K562 (cell line): ENCODE data around the gene GFM1. TPM values are rescaled to one million over a fixed set of nuclear protein-coding genes. Genes with fewer than 3 reads are reported as not detected.

ENCODE experiments used
- ATAC-seq: fragments of 200-7000 bp; cut with Tn5 transposase; 3 replicates; pipeline ENCODE4 v1.9.1; 2020; ENCODE audit warnings: moderate library complexity
- BruUV-seq: library from RNA; stranded (reverse); fragments of 400-500 nt; replicated peaks from 2 replicates; lab custom pipeline; 2021; lab: Mats Ljungman, UMichigan
- CTCF ChIA-PET: fragments of 300-600 bp; formaldehyde crosslinking; extraction: SDS; loops from one replicate; lab custom pipeline; 2021; ENCODE audit warnings: low intra/inter-chr PET ratio; lab: Yijun Ruan, JAX
- POLR2A ChIA-PET: fragments of 300-600, 350-650 bp; sonication (Branson Sonifier 250); formaldehyde crosslinking; extraction: SDS; loops from one replicate; lab custom pipeline; 2021; ENCODE audit warnings: antibody characterized with exemption, inconsistent platforms; lab: Yijun Ruan, JAX
- DNase-seq, 4 experiments: peaks; one replicate each; pipeline versions ENCODE4 v3.0.0 to v3.0.0-alpha.2; 2011 to 2018; ENCODE audit warnings: low spot score in 3 of 4, mixed read lengths in 3 of 4; ENCODE audit errors: extremely low read depth in 1 of 4
- FAIRE-seq: peaks from 2 replicates; lab custom pipeline; 2011; peaks lifted over from hg19 to GRCh38; lab: Jason Lieb, UNC
- H2AFZ ChIP-seq: 2 replicates; pipeline ENCODE4 v1.6.0; 2011; ENCODE audit warnings: low read depth, low read length, control low read depth, inconsistent platforms
- H3K27ac ChIP-seq: fragments of 200-600 bp; 3 replicates; pipeline ENCODE4 v1.8.0; 2011; ENCODE audit warnings: low read depth, mild to moderate bottlenecking, control low read depth, inconsistent platforms, low read length, moderate library complexity, mixed read lengths; ENCODE audit errors: extremely low read depth
- H3K27me3 ChIP-seq, 2 experiments: fragments of 300-600 bp in 1 of 2; 2 replicates in 1 of 2; 3 replicates in 1 of 2; pipeline versions ENCODE4 v1.6.0 to v1.8.0; 2011; ENCODE audit warnings: inconsistent platforms in 2 of 2, low read length in 2 of 2, mild to moderate bottlenecking in 1 of 2, mixed read lengths in 1 of 2, moderate library complexity in 1 of 2; ENCODE audit not compliant: control insufficient read depth in 2 of 2, insufficient read depth in 2 of 2
- H3K36me3 ChIP-seq: fragments of 300-600 bp; 3 replicates; pipeline ENCODE4 v1.8.0; 2011; ENCODE audit warnings: mild to moderate bottlenecking, low read length, inconsistent platforms; ENCODE audit not compliant: control insufficient read depth, insufficient read depth
- H3K4me1 ChIP-seq, 2 experiments: fragments of 200-600 bp in 1 of 2; replicated peaks in 1 of 2; 2 replicates in 1 of 2; 3 replicates in 1 of 2; pipeline versions ENCODE4 v1.5.1 to v1.8.0; 2011; ENCODE audit warnings: inconsistent platforms in 2 of 2, low read length in 2 of 2, mild to moderate bottlenecking in 1 of 2, mixed read lengths in 1 of 2, moderate library complexity in 1 of 2; ENCODE audit not compliant: control insufficient read depth in 2 of 2, insufficient read depth in 2 of 2
- H3K4me2 ChIP-seq: 2 replicates; pipeline ENCODE4 v1.6.1; 2011; ENCODE audit warnings: low read length, control low read depth, inconsistent platforms, mixed read lengths; ENCODE audit not compliant: insufficient read depth
- H3K4me3 ChIP-seq: fragments of 200-600 bp; sonication (generic), shearing (Covaris generic); 2 replicates; pipeline ENCODE4 v1.5.1; 2016; ENCODE audit warnings: control low read depth, inconsistent platforms
- H3K79me2 ChIP-seq: fragments of 200-600 bp; 3 replicates; pipeline ENCODE4 v1.8.0; 2011; ENCODE audit warnings: low read length, inconsistent platforms; ENCODE audit not compliant: control insufficient read depth, insufficient read depth
- H3K9ac ChIP-seq, 2 experiments: 2 replicates each; pipeline versions ENCODE4 v1.6.0 to v1.6.1; 2011; ENCODE audit warnings: low read depth in 2 of 2, low read length in 2 of 2, control low read depth in 1 of 2, inconsistent platforms in 1 of 2, mild to moderate bottlenecking in 1 of 2, mixed read lengths in 1 of 2; ENCODE audit not compliant: insufficient read depth in 1 of 2
- H3K9me1 ChIP-seq: one replicate; pipeline ENCODE4 v1.6.0; 2011; ENCODE audit warnings: inconsistent platforms, mild to moderate bottlenecking, low read length, moderate library complexity; ENCODE audit not compliant: control insufficient read depth, insufficient read depth
- H3K9me3 ChIP-seq: replicated peaks from 2 replicates; pipeline ENCODE4 v1.5.1; 2011; ENCODE audit warnings: low read depth, low read length, inconsistent platforms; ENCODE audit not compliant: control insufficient read depth, insufficient read depth
- H4K20me1 ChIP-seq: replicated peaks from 2 replicates; pipeline ENCODE4 v1.6.1; 2011; ENCODE audit warnings: low read length, inconsistent platforms, mixed read lengths; ENCODE audit not compliant: control insufficient read depth, insufficient read depth
- KAT7 ChIP-seq: sonication (generic); formaldehyde crosslinking; IDR thresholded peaks from 2 replicates; pipeline ENCODE4 v1.8.0; 2022; ENCODE audit warnings: missing genetic modification reagents, mild to moderate bottlenecking, borderline replicate concordance
- KDM1A ChIP-seq, 2 experiments: fragments of 450-650 bp; IDR thresholded peaks; 2 replicates each; pipeline ENCODE4 v1.6.1; 2016; ENCODE audit warnings: mild to moderate bottlenecking in 2 of 2
- KHSRP ChIP-seq: fragments of 450-650 bp; IDR thresholded peaks from 2 replicates; pipeline ENCODE4 v1.6.1; 2017
- MAFG ChIP-seq: fragments of 450-650 bp; conservative IDR thresholded peaks from 2 replicates; pipeline ENCODE4 v1.6.1; 2016; ENCODE audit warnings: missing genetic modification characterization, missing compliant biosample characterization
- MCM2 ChIP-seq: fragments of 450-650 bp; IDR thresholded peaks from 2 replicates; pipeline ENCODE4 v1.6.1; 2017; ENCODE audit warnings: low read depth, mild to moderate bottlenecking
- NFIC ChIP-seq: fragments of 450-650 bp; IDR thresholded peaks from 2 replicates; pipeline ENCODE4 v1.6.1; 2017; ENCODE audit warnings: mild to moderate bottlenecking, inconsistent platforms
- YBX1 ChIP-seq: fragments of 450-650 bp; IDR thresholded peaks from 2 replicates; pipeline ENCODE4 v1.7.1; 2016; ENCODE audit warnings: mild to moderate bottlenecking
- ZFP1 ChIP-seq: fragments of 450-650 bp; formaldehyde crosslinking; IDR thresholded peaks from 2 replicates; pipeline ENCODE4 v1.4.0; 2020; ENCODE audit warnings: mild to moderate bottlenecking, mixed read lengths
- ZNF311 ChIP-seq: fragments of 250-450 bp; sonication (Bioruptor Pico); IDR thresholded peaks from 2 replicates; pipeline ENCODE4 v1.4.0; 2020; ENCODE audit warnings: mild to moderate bottlenecking, moderate library complexity
- ZNF57 ChIP-seq: fragments of 450-650 bp; formaldehyde crosslinking; IDR thresholded peaks from 2 replicates; pipeline ENCODE4 v1.4.0; 2020; ENCODE audit warnings: mild to moderate bottlenecking, moderate library complexity
- WGBS: fragments of 100-300 bp; shearing (Covaris generic); methylation state at CpG from one replicate; pipeline ENCODE4 v1.1.6; 2016; ENCODE audit warnings: low coverage, mixed read lengths; ENCODE audit not compliant: insufficient coverage; ENCODE audit errors: missing lambda C conversion rate; 5-methylcytosine and 5-hydroxymethylcytosine counted together
- in situ Hi-C: fragments of 300-500 bp; cut with MboI; formaldehyde crosslinking; loops from 4 replicates; pipeline ENCODE4 v1.15.0; 2018; ENCODE audit warnings: inconsistent platforms, mixed read lengths
- intact Hi-C: fragments of 100-400 bp; cut with micrococcal nuclease; formaldehyde crosslinking; loops from 2 replicates; pipeline ENCODE4 v1.14.2; 2022
- polyA plus RNA-seq, 8 experiments: library from polyadenylated mRNA; depleted of rRNA in 4 of 8; stranded (reverse) in 5 of 8; unstranded in 3 of 8; fragments of >200 nt; fragmentation: Nextera tagmentation in 2 of 8; fragmentation: Illumina TruSeq in 1 of 8; extraction: Ambion mirVana in 2 of 8; extraction: Trizol in 1 of 8; gene quantifications; 2 replicates each; pipeline versions ENCODE4 v1.2.1 to v1.2.3, GENCODE V29; 2011 to 2014; ENCODE audit warnings: inconsistent platforms in 1 of 8, missing spikeins in 1 of 8
- total RNA-seq, 7 experiments: library from RNA; depleted of rRNA in 6 of 7; stranded (reverse); fragments of >200 nt in 6 of 7; fragmentation: Illumina TruSeq in 2 of 7; extraction: Trizol in 2 of 7; gene quantifications; 2 replicates each; pipeline versions ENCODE4 v1.2.1 to v1.2.3, GENCODE V29; 2011 to 2021; ENCODE audit warnings: low replicate concordance in 1 of 7
- TF ChIP-seq, protein P1 (sequence below): sonication (generic); formaldehyde crosslinking; IDR thresholded peaks from 2 replicates; pipeline ENCODE4 v1.8.1; 2023; ENCODE audit warnings: missing genetic modification reagents, mild to moderate bottlenecking, borderline replicate concordance
- TF ChIP-seq, protein P2 (sequence below): fragments of 450-650 bp; IDR thresholded peaks from 2 replicates; pipeline ENCODE4 v1.6.1; 2016

Gene GFM1
- total and polyA plus RNA-seq, 9 of the 15 experiments (the other 6 are each of a cell fraction or from before 2014, with no cell fraction given) = 38.9 to 86.7 (median 64.8) TPM

DNA sequence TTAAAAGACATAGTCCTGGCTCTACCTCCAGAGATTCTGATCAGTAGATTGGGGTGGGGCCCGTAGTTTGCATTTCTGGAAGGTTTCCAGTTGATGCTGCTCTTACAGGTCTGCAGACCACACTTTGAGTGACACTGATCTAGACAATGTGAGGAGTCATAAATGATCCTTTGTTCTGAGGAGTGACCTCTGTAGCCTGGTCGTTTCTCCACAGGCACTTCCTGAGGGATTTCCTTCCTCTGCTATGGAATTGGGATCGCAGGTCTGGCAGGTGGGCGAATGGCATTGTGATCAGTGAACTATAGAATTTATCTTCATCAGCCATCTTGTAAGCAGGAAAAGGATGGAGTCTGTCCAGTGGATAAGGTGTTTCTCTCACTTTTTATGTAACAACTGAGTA lies 5.5 kb downstream of the GFM1 start:
- ChIA-PET POLR2A (no interaction called here), CTCF (no interaction called here)
- Histone ChIP-seq H3K4me2 (no peak overlapping the region), H3K36me3 (peaks cover 84% of the 10 kb centered on the region), H3K27me3 (no peaks in the 10 kb centered on the region), H3K4me1 (peaks cover 0 to 10% of the 10 kb centered on the region in 2 experiments; a peak in 1 of 5 replicates), H3K9me1 (no peaks in the 10 kb centered on the region), H3K9ac (no peak overlapping the region), H3K4me3 (no peak overlapping the region), H3K79me2 (peaks cover 39% of the 10 kb centered on the region), H4K20me1 (no peaks in the 10 kb centered on the region), H2AFZ (no peak overlapping the region), H3K9me3 (no peaks in the 10 kb centered on the region), H3K27ac (no peak overlapping the region)
- ATAC-seq = peak; percentile 56
- peak in 3 of 4 experiments; percentile 21 to 34 (median 22) for DNase-seq
- BruUV-seq = no TSS peak
- no peak for FAIRE-seq
- 79% methylated on average over 3 of the region's 4 CpGs for WGBS
- in situ Hi-C loops (loop anchor here (5.0 kb wide), 1 partner anchor 102 kb away; no protein-coding TSS in a partner anchor), intact Hi-C loops (loop anchor here (10.0 kb wide), 1 partner anchor 75 kb away; the partner anchor contains the start of gene MLF1)
- TF ChIP-seq KAT7 (no peak), KDM1A (IDR thresholded peaks at IDR 0.05) (no peak), ZNF57 (CRISPR knock-in tag) (no peak), MCM2 (no peak), MAFG (tag) (no peak), ZFP1 (CRISPR knock-in tag) (no peak), NFIC (0 out of 2 replicates have a peak, but pooled peaks have one; percentile 6), ZNF311 (CRISPR knock-in tag) (no peak), KHSRP (no peak), YBX1 (no peak)
- TF ChIP-seq, protein P1, sequence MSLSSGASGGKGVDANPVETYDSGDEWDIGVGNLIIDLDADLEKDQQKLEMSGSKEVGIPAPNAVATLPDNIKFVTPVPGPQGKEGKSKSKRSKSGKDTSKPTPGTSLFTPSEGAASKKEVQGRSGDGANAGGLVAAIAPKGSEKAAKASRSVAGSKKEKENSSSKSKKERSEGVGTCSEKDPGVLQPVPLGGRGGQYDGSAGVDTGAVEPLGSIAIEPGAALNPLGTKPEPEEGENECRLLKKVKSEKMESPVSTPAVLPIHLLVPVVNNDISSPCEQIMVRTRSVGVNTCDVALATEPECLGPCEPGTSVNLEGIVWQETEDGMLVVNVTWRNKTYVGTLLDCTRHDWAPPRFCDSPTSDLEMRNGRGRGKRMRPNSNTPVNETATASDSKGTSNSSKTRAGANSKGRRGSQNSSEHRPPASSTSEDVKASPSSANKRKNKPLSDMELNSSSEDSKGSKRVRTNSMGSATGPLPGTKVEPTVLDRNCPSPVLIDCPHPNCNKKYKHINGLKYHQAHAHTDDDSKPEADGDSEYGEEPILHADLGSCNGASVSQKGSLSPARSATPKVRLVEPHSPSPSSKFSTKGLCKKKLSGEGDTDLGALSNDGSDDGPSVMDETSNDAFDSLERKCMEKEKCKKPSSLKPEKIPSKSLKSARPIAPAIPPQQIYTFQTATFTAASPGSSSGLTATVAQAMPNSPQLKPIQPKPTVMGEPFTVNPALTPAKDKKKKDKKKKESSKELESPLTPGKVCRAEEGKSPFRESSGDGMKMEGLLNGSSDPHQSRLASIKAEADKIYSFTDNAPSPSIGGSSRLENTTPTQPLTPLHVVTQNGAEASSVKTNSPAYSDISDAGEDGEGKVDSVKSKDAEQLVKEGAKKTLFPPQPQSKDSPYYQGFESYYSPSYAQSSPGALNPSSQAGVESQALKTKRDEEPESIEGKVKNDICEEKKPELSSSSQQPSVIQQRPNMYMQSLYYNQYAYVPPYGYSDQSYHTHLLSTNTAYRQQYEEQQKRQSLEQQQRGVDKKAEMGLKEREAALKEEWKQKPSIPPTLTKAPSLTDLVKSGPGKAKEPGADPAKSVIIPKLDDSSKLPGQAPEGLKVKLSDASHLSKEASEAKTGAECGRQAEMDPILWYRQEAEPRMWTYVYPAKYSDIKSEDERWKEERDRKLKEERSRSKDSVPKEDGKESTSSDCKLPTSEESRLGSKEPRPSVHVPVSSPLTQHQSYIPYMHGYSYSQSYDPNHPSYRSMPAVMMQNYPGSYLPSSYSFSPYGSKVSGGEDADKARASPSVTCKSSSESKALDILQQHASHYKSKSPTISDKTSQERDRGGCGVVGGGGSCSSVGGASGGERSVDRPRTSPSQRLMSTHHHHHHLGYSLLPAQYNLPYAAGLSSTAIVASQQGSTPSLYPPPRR (CRISPR knock-in tag) = no peak
- TF ChIP-seq, protein P2, sequence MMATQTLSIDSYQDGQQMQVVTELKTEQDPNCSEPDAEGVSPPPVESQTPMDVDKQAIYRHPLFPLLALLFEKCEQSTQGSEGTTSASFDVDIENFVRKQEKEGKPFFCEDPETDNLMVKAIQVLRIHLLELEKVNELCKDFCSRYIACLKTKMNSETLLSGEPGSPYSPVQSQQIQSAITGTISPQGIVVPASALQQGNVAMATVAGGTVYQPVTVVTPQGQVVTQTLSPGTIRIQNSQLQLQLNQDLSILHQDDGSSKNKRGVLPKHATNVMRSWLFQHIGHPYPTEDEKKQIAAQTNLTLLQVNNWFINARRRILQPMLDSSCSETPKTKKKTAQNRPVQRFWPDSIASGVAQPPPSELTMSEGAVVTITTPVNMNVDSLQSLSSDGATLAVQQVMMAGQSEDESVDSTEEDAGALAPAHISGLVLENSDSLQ = peak; percentile 71
